HepG2 (cell line): ENCODE measurements around the gene RBP7. TPM values are rescaled to one million over a fixed set of nuclear protein-coding genes. Genes with fewer than 3 reads are reported as not detected.

Experiments used
- ATAC-seq: fragments of 200-7000 bp; cut with Tn5 transposase; 3 replicates; pipeline ENCODE4 v1.9.1; 2020; ENCODE audit warnings: mild to moderate bottlenecking, moderate library complexity
- BruUV-seq: library from RNA; stranded (reverse); fragments of 400-500 nt; replicated peaks from 2 replicates; lab custom pipeline; 2021; lab: Mats Ljungman, UMichigan
- CTCF ChIA-PET: fragments of 300-600 bp; formaldehyde crosslinking; extraction: SDS; loops from one replicate; lab custom pipeline; 2021; ENCODE audit warnings: low total read pairs, inconsistent platforms, low intra/inter-chr PET ratio; lab: Yijun Ruan, JAX
- POLR2A ChIA-PET: fragments of 350-600 bp; sonication (Branson Sonifier 250); formaldehyde crosslinking; loops from one replicate; lab custom pipeline; 2020; ENCODE audit warnings: antibody characterized with exemption, inconsistent platforms; lab: Yijun Ruan, JAX
- DNase-seq: peaks from one replicate; pipeline ENCODE4 v3.0.0-alpha.2; 2015; ENCODE audit warnings: low spot score
- FAIRE-seq: peaks from 3 replicates; lab custom pipeline; 2011; peaks lifted over from hg19 to GRCh38; lab: Jason Lieb, UNC
- H2AFZ ChIP-seq: one replicate; pipeline ENCODE4 v1.6.1; 2011; ENCODE audit warnings: low read length, inconsistent platforms
- H3K27ac ChIP-seq: fragments of 300-600 bp; 3 replicates; pipeline ENCODE4 v1.8.0; 2011; ENCODE audit warnings: mixed run types, mild to moderate bottlenecking, mixed read lengths, low read length, inconsistent platforms; ENCODE audit not compliant: insufficient read depth; ENCODE audit errors: extremely low read length
- H3K27me3 ChIP-seq, 2 experiments: fragments of 200-600 bp in 1 of 2; 2 replicates in 1 of 2; 3 replicates in 1 of 2; pipeline versions ENCODE4 v1.6.0 to v1.8.0; 2011; ENCODE audit warnings: low read length in 2 of 2, mild to moderate bottlenecking in 2 of 2, moderate library complexity in 2 of 2, inconsistent platforms in 1 of 2; ENCODE audit not compliant: insufficient read depth in 2 of 2, control insufficient read depth in 1 of 2
- H3K36me3 ChIP-seq, 2 experiments: fragments of 200-600 bp in 1 of 2; replicated peaks in 1 of 2; 2 replicates in 1 of 2; 3 replicates in 1 of 2; pipeline versions ENCODE4 v1.5.1 to v1.8.0; 2011; ENCODE audit warnings: low read length in 2 of 2, inconsistent platforms in 1 of 2; ENCODE audit not compliant: insufficient read depth in 2 of 2, control insufficient read depth in 1 of 2
- H3K4me1 ChIP-seq: 2 replicates; pipeline ENCODE4 v1.5.1; 2012; ENCODE audit warnings: low read length, inconsistent platforms; ENCODE audit not compliant: insufficient read depth
- H3K4me2 ChIP-seq: 2 replicates; pipeline ENCODE4 v1.6.0; 2011; ENCODE audit warnings: low read depth, low read length, inconsistent platforms
- H3K4me3 ChIP-seq, 3 experiments: fragments of 200-600 bp in 1 of 3; sonication (generic), shearing (Covaris generic) in 1 of 3; replicated peaks in 1 of 3; 2 replicates each; pipeline ENCODE4 v1.5.1; 2011 to 2016; ENCODE audit warnings: low read length in 3 of 3, inconsistent platforms in 2 of 3, low read depth in 2 of 3, mild to moderate bottlenecking in 2 of 3, control low read depth in 1 of 3, mixed read lengths in 1 of 3; ENCODE audit not compliant: insufficient read depth in 1 of 3
- H3K79me2 ChIP-seq: one replicate; pipeline ENCODE4 v1.6.1; 2011; ENCODE audit warnings: low read length, inconsistent platforms; ENCODE audit not compliant: insufficient read depth
- H3K9ac ChIP-seq: 2 replicates; pipeline ENCODE4 v1.6.0; 2011; ENCODE audit warnings: mild to moderate bottlenecking, low read depth, low read length, inconsistent platforms; ENCODE audit not compliant: insufficient read depth
- H3K9me3 ChIP-seq: 2 replicates; pipeline ENCODE4 v1.5.1; 2012; ENCODE audit warnings: mild to moderate bottlenecking, low read length
- H4K20me1 ChIP-seq: 2 replicates; pipeline ENCODE4 v1.6.0; 2011; ENCODE audit warnings: inconsistent platforms, mild to moderate bottlenecking, low read length, moderate library complexity; ENCODE audit not compliant: insufficient read depth
- CENPT ChIP-seq: sonication (generic); formaldehyde crosslinking; IDR thresholded peaks from 2 replicates; pipeline ENCODE4 v1.8.0; 2022; ENCODE audit warnings: low read depth, mild to moderate bottlenecking, moderate library complexity, missing genetic modification reagents
- GATAD2A ChIP-seq: IDR thresholded peaks from 2 replicates; pipeline ENCODE4 v1.6.1; 2016
- HOXD1 ChIP-seq: sonication (generic); formaldehyde crosslinking; IDR thresholded peaks from 2 replicates; pipeline ENCODE4 v1.5.0; 2020; ENCODE audit warnings: missing genetic modification reagents
- KLF6 ChIP-seq: IDR thresholded peaks from 2 replicates; pipeline ENCODE4 v1.8.0; 2016; ENCODE audit warnings: missing biosample characterization, missing genetic modification reagents
- NFKBIZ ChIP-seq: IDR thresholded peaks from 2 replicates; pipeline ENCODE4 v1.6.1; 2018; ENCODE audit warnings: missing genetic modification reagents, missing compliant biosample characterization
- TFDP2 ChIP-seq: sonication (generic); formaldehyde crosslinking; IDR thresholded peaks from 2 replicates; pipeline ENCODE4 v1.4.0; 2020; ENCODE audit warnings: missing genetic modification reagents
- YEATS2 ChIP-seq: sonication (generic); formaldehyde crosslinking; IDR thresholded peaks from 2 replicates; pipeline ENCODE4 v1.4.0; 2020; ENCODE audit warnings: missing genetic modification reagents, borderline replicate concordance
- ZMYM2 ChIP-seq: sonication (generic); formaldehyde crosslinking; IDR thresholded peaks from 2 replicates; pipeline ENCODE4 v1.8.0; 2022; ENCODE audit warnings: mild to moderate bottlenecking, missing genetic modification reagents
- ZNF337 ChIP-seq: sonication (generic); formaldehyde crosslinking; IDR thresholded peaks from 2 replicates; pipeline ENCODE4 v1.5.1; 2020; ENCODE audit warnings: missing genetic modification reagents, low read depth, mild to moderate bottlenecking, borderline replicate concordance
- ZNF484 ChIP-seq: sonication (generic); formaldehyde crosslinking; IDR thresholded peaks from 2 replicates; pipeline ENCODE4 v1.5.1; 2020; ENCODE audit warnings: mild to moderate bottlenecking, low read depth, missing genetic modification reagents, borderline replicate concordance
- ZNF619 ChIP-seq: sonication (generic); formaldehyde crosslinking; IDR thresholded peaks from 2 replicates; pipeline ENCODE4 v1.4.0; 2020; ENCODE audit warnings: mild to moderate bottlenecking, missing genetic modification reagents
- ZNF660 ChIP-seq: sonication (generic); formaldehyde crosslinking; IDR thresholded peaks from 2 replicates; pipeline ENCODE4 v1.5.1; 2020; ENCODE audit warnings: mild to moderate bottlenecking, low read depth, missing genetic modification reagents, borderline replicate concordance
- ZNF83 ChIP-seq: sonication (generic); formaldehyde crosslinking; IDR thresholded peaks from 2 replicates; pipeline ENCODE4 v1.4.0; 2020; ENCODE audit warnings: missing genetic modification reagents, mild to moderate bottlenecking, borderline replicate concordance
- WGBS: methylation state at CpG from one replicate; pipeline ENCODE4 v1.1.6; 2017; ENCODE audit warnings: low lambda C conversion rate; 5-methylcytosine and 5-hydroxymethylcytosine counted together
- in situ Hi-C: cut with HindIII; loops from 2 replicates; pipeline ENCODE4 v1.10.0; 2017; ENCODE audit warnings: low pct_unique_long_range_greater_than_20kb; ENCODE audit not compliant: extremely low pct_ligation_motif_present
- intact Hi-C: fragments of 100-400 bp; cut with micrococcal nuclease; formaldehyde crosslinking; loops from one replicate; pipeline ENCODE4 v1.10.0; 2022; ENCODE audit not compliant: unreplicated experiment
- polyA plus RNA-seq, 8 experiments: library from polyadenylated mRNA; depleted of rRNA in 3 of 8; stranded (reverse) in 7 of 8; unstranded in 1 of 8; fragments of >200 nt; fragmentation: Illumina TruSeq in 4 of 8; extraction: Trizol in 4 of 8; gene quantifications; 2 replicates each; pipeline versions ENCODE4 v1.2.1 to v1.2.3, GENCODE V29; 2011 to 2016; ENCODE audit warnings: low read depth in 4 of 8, missing spikeins in 1 of 8, mixed read lengths in 1 of 8; ENCODE audit not compliant: insufficient read depth in 1 of 8
- total RNA-seq, 5 experiments: library from RNA; depleted of rRNA; stranded (reverse); fragments of >200 nt; fragmentation: Illumina TruSeq; extraction: Trizol; gene quantifications; 2 replicates each; pipeline ENCODE4 v1.2.3, GENCODE V29; 2016; ENCODE audit warnings: low read depth in 1 of 5
- TF ChIP-seq, protein P1 (sequence below): sonication (generic); formaldehyde crosslinking; IDR thresholded peaks from 2 replicates; pipeline ENCODE4 v1.4.0; 2020; ENCODE audit warnings: missing genetic modification reagents, mild to moderate bottlenecking, borderline replicate concordance
- TF ChIP-seq, protein P2 (sequence below): conservative IDR thresholded peaks from 2 replicates; pipeline ENCODE4 v1.6.1; 2018; ENCODE audit warnings: missing genetic modification reagents
- TF ChIP-seq, protein P3 (sequence below): sonication (generic); formaldehyde crosslinking; conservative IDR thresholded peaks from 2 replicates; pipeline ENCODE4 v1.8.0; 2022; ENCODE audit warnings: missing genetic modification reagents
- TF ChIP-seq, protein P4 (sequence below): IDR thresholded peaks from 2 replicates; pipeline ENCODE4 v1.6.1; 2016; ENCODE audit warnings: missing compliant biosample characterization, missing genetic modification reagents, borderline replicate concordance

RBP7 gene
- total and polyA plus RNA-seq, 2 of the 13 experiments (the other 11 are each of a cell fraction or from before 2014, with no cell fraction given): 1.6 to 2.0 TPM

DNA sequence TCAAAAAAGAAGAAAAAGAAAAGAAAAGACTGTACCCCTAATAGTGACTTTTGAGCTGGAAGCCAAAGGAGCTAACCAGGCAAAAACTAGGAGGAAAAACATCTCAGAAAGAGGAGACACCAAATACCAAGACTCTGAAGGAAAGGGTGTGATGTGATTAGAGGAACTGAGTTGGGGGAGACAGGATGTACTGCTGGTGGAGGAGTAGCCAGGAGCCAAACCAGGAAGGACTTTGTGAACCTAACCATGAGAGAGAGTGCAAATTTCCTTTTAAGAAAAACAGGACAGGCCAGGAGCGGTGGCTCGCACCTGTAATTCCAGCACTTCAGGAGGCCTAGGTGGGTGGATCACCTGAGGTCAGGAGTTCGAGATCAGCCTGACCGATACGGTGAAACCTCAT is 4.1 kb upstream of the RBP7 start:
- ChIA-PET POLR2A (no interaction called here), CTCF (no interaction called here)
- in situ Hi-C loops (no loop called here), intact Hi-C loops (no loop called here)
- H3K4me3 ChIP-seq: no peak overlapping the region
- TF ChIP-seq, protein P1, sequence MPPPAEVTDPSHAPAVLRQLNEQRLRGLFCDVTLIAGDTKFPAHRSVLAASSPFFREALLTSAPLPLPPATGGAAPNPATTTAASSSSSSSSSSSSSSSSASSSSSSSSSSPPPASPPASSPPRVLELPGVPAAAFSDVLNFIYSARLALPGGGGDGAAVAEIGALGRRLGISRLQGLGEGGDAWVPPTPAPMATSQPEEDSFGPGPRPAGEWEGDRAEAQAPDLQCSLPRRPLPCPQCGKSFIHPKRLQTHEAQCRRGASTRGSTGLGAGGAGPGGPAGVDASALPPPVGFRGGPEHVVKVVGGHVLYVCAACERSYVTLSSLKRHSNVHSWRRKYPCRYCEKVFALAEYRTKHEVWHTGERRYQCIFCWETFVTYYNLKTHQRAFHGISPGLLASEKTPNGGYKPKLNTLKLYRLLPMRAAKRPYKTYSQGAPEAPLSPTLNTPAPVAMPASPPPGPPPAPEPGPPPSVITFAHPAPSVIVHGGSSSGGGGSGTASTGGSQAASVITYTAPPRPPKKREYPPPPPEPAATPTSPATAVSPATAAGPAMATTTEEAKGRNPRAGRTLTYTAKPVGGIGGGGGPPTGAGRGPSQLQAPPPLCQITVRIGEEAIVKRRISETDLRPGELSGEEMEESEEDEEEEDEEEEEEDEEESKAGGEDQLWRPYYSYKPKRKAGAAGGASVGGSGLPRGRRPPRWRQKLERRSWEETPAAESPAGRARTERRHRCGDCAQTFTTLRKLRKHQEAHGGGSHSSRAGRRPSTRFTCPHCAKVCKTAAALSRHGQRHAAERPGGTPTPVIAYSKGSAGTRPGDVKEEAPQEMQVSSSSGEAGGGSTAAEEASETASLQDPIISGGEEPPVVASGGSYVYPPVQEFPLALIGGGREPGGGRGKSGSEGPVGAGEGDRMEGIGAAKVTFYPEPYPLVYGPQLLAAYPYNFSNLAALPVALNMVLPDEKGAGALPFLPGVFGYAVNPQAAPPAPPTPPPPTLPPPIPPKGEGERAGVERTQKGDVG (CRISPR knock-in tag): no peak
- no peak for TF ChIP-seq KLF6 (CRISPR knock-in tag)
- TF ChIP-seq, protein P2, sequence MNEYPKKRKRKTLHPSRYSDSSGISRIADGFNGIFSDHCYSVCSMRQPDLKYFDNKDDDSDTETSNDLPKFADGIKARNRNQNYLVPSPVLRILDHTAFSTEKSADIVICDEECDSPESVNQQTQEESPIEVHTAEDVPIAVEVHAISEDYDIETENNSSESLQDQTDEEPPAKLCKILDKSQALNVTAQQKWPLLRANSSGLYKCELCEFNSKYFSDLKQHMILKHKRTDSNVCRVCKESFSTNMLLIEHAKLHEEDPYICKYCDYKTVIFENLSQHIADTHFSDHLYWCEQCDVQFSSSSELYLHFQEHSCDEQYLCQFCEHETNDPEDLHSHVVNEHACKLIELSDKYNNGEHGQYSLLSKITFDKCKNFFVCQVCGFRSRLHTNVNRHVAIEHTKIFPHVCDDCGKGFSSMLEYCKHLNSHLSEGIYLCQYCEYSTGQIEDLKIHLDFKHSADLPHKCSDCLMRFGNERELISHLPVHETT: no peak
- no peak for TF ChIP-seq ZNF660 (CRISPR knock-in tag)
- no peak for TF ChIP-seq CENPT (CRISPR knock-in tag)
- TF ChIP-seq ZNF83 (CRISPR knock-in tag): no peak
- no peak for TF ChIP-seq HOXD1 (CRISPR knock-in tag)
- no peak for TF ChIP-seq ZMYM2 (CRISPR knock-in tag)
- TF ChIP-seq, protein P3, sequence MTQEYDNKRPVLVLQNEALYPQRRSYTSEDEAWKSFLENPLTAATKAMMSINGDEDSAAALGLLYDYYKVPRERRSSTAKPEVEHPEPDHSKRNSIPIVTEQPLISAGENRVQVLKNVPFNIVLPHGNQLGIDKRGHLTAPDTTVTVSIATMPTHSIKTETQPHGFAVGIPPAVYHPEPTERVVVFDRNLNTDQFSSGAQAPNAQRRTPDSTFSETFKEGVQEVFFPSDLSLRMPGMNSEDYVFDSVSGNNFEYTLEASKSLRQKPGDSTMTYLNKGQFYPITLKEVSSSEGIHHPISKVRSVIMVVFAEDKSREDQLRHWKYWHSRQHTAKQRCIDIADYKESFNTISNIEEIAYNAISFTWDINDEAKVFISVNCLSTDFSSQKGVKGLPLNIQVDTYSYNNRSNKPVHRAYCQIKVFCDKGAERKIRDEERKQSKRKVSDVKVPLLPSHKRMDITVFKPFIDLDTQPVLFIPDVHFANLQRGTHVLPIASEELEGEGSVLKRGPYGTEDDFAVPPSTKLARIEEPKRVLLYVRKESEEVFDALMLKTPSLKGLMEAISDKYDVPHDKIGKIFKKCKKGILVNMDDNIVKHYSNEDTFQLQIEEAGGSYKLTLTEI (CRISPR knock-in tag): no peak
- TF ChIP-seq YEATS2 (CRISPR knock-in tag): no peak
- no peak for TF ChIP-seq ZNF619 (CRISPR knock-in tag)
- TF ChIP-seq TFDP2 (CRISPR knock-in tag): no peak
- no peak for TF ChIP-seq GATAD2A (CRISPR knock-in tag)
- TF ChIP-seq ZNF484 (CRISPR knock-in tag): no peak
- TF ChIP-seq NFKBIZ (CRISPR knock-in tag): no peak
- TF ChIP-seq, protein P4, sequence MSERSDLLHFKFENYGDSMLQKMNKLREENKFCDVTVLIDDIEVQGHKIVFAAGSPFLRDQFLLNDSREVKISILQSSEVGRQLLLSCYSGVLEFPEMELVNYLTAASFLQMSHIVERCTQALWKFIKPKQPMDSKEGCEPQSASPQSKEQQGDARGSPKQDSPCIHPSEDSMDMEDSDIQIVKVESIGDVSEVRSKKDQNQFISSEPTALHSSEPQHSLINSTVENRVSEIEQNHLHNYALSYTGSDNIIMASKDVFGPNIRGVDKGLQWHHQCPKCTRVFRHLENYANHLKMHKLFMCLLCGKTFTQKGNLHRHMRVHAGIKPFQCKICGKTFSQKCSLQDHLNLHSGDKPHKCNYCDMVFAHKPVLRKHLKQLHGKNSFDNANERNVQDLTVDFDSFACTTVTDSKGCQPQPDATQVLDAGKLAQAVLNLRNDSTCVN (CRISPR knock-in tag): no peak
- TF ChIP-seq ZNF337 (CRISPR knock-in tag): no peak
- H3K79me2 ChIP-seq: no peaks in the 10 kb centered on the region
- ATAC-seq (no peak), FAIRE-seq (no peak), DNase-seq (no peak)
- no peaks in the 10 kb centered on the region for H3K36me3 ChIP-seq
- no peak overlapping the region for H3K4me2 ChIP-seq
- no TSS peak for BruUV-seq
- H3K9me3 ChIP-seq: no peaks in the 10 kb centered on the region
- H3K27ac ChIP-seq: no peak overlapping the region
- H2AFZ ChIP-seq: no peak overlapping the region
- H3K9ac ChIP-seq: no peak overlapping the region
- peaks cover 3 to 14% of the 10 kb centered on the region in 2 experiments; a peak in 4 of 5 replicates for H3K27me3 ChIP-seq
- 69% methylated on average over 5 of the region's 5 CpGs for WGBS
- peaks cover 7% of the 10 kb centered on the region for H3K4me1 ChIP-seq
- no peaks in the 10 kb centered on the region for H4K20me1 ChIP-seq
